GM23338 (cell line): ENCODE results near the gene TBC1D5. TPM values are rescaled to one million over a fixed set of nuclear protein-coding genes. Genes with fewer than 3 reads are reported as not detected.

ENCODE experiments used
- ATAC-seq: fragments of 200-7000 bp; cut with Tn5 transposase; 3 replicates; pipeline ENCODE4 v1.9.1; 2020
- DNase-seq: peaks from one replicate; pipeline ENCODE4 v3.0.0-alpha.2; 2015; ENCODE audit warnings: low spot score
- H2AFZ ChIP-seq: fragments of 200-600 bp; sonication (generic); 2 replicates; pipeline ENCODE4 v1.8.0; 2016; ENCODE audit warnings: antibody characterized with exemption, mild to moderate bottlenecking, moderate library complexity
- H3F3A ChIP-seq: fragments of 200-600 bp; sonication (generic); replicated peaks from 2 replicates; pipeline ENCODE4 v1.8.0; 2017; ENCODE audit warnings: antibody characterized with exemption, mixed run types, low read depth
- H3K27ac ChIP-seq: fragments of 200-600 bp; sonication (generic); 2 replicates; pipeline ENCODE4 v1.6.1; 2016; ENCODE audit warnings: low read depth
- H3K27me3 ChIP-seq: fragments of 200-600 bp; sonication (generic); 2 replicates; pipeline ENCODE4 v1.8.0; 2016; ENCODE audit warnings: mild to moderate bottlenecking, mixed run types, moderate library complexity; ENCODE audit not compliant: insufficient read depth
- H3K36me3 ChIP-seq: fragments of 200-600 bp; sonication (generic); 2 replicates; pipeline ENCODE4 v1.8.0; 2016; ENCODE audit warnings: mild to moderate bottlenecking; ENCODE audit not compliant: insufficient read depth
- H3K4me1 ChIP-seq: fragments of 200-600 bp; sonication (generic); 2 replicates; pipeline ENCODE4 v1.8.0; 2016; ENCODE audit warnings: mild to moderate bottlenecking, moderate library complexity; ENCODE audit not compliant: insufficient read depth
- H3K4me2 ChIP-seq: fragments of 200-600 bp; sonication (generic); 2 replicates; pipeline ENCODE4 v1.7.1; 2017; ENCODE audit warnings: mixed run types
- H3K4me3 ChIP-seq: fragments of 200-600 bp; sonication (generic); 2 replicates; pipeline ENCODE4 v1.6.1; 2016; ENCODE audit warnings: mixed run types
- H3K79me2 ChIP-seq: fragments of 200-600 bp; sonication (generic); replicated peaks from 2 replicates; pipeline ENCODE4 v1.8.0; 2017; ENCODE audit warnings: mild to moderate bottlenecking; ENCODE audit not compliant: insufficient read depth
- H3K9me2 ChIP-seq: fragments of 200-600 bp; sonication (generic); 2 replicates; pipeline ENCODE4 v1.8.0; 2017; ENCODE audit not compliant: insufficient read depth
- H4K20me1 ChIP-seq: fragments of 200-600 bp; sonication (generic); replicated peaks from 2 replicates; pipeline ENCODE4 v1.8.0; 2017; ENCODE audit warnings: mild to moderate bottlenecking; ENCODE audit not compliant: insufficient read depth
- H3K27ac Mint-ChIP-seq: 2 replicates; pipeline ENCODE4 v1.8.0; 2020; ENCODE audit warnings: inconsistent platforms, mild to moderate bottlenecking, moderate library complexity, mixed read lengths
- H3K27me3 Mint-ChIP-seq: 3 replicates; pipeline ENCODE4 v1.8.0; 2022; ENCODE audit warnings: low read depth, mild to moderate bottlenecking, moderate library complexity, mixed read lengths, inconsistent platforms; ENCODE audit not compliant: insufficient read depth, poor library complexity
- H3K36me3 Mint-ChIP-seq: 3 replicates; pipeline ENCODE4 v1.8.0; 2021; ENCODE audit warnings: low read depth, mild to moderate bottlenecking, inconsistent platforms, moderate library complexity, mixed read lengths
- H3K4me1 Mint-ChIP-seq: 3 replicates; pipeline ENCODE4 v1.8.0; 2020; ENCODE audit warnings: mild to moderate bottlenecking, inconsistent platforms, mixed read lengths
- H3K4me3 Mint-ChIP-seq: 3 replicates; pipeline ENCODE4 v1.8.0; 2021; ENCODE audit warnings: moderate library complexity, mild to moderate bottlenecking, inconsistent platforms, mixed read lengths
- H3K9me3 Mint-ChIP-seq: 3 replicates; pipeline ENCODE4 v1.8.0; 2020; ENCODE audit warnings: moderate library complexity, mild to moderate bottlenecking, inconsistent platforms, mixed read lengths
- CREB1 ChIP-seq: fragments of 250-450 bp; sonication (Bioruptor Pico); IDR thresholded peaks from 2 replicates; pipeline ENCODE4 v1.5.0; 2020; ENCODE audit warnings: low read depth, mild to moderate bottlenecking, moderate library complexity
- EZH2 ChIP-seq: fragments of 200-600 bp; sonication (generic); IDR thresholded peaks from one replicate; pipeline ENCODE4 v1.8.0; 2017; ENCODE audit warnings: antibody characterized with exemption, mild to moderate bottlenecking, low read depth; ENCODE audit not compliant: unreplicated experiment
- JUNB ChIP-seq: IDR thresholded peaks from one replicate; pipeline ENCODE4 v1.6.1; 2016; ENCODE audit warnings: antibody characterized with exemption; ENCODE audit not compliant: unreplicated experiment
- POLR2AphosphoS5 ChIP-seq: IDR thresholded peaks from 2 replicates; pipeline ENCODE4 v1.6.1; 2016; ENCODE audit warnings: antibody characterized with exemption, low read depth
- STAT1 ChIP-seq: IDR thresholded peaks from one replicate; pipeline ENCODE4 v1.6.1; 2016; ENCODE audit warnings: antibody characterized with exemption; ENCODE audit not compliant: unreplicated experiment
- ZNF114 ChIP-seq: fragments of 250-450 bp; sonication (Bioruptor Pico); IDR thresholded peaks from 2 replicates; pipeline ENCODE4 v1.5.0; 2020; ENCODE audit warnings: mild to moderate bottlenecking, moderate library complexity
- ZNF331 ChIP-seq: fragments of 250-450 bp; sonication (Bioruptor Pico); IDR thresholded peaks from 2 replicates; pipeline ENCODE4 v1.5.0; 2020; ENCODE audit warnings: low read depth, mild to moderate bottlenecking, moderate library complexity
- polyA plus RNA-seq: library from polyadenylated mRNA; unstranded; fragments of >200 nt; fragmentation: Nextera tagmentation; extraction: Ambion mirVana; gene quantifications from 2 replicates; pipeline ENCODE4 v1.2.1, GENCODE V29; 2016
- total RNA-seq: library from RNA; depleted of rRNA; stranded (reverse); fragments of >200 nt; shearing (Covaris generic); gene quantifications from 2 replicates; pipeline ENCODE4 v1.2.3, GENCODE V29; 2014
- TF ChIP-seq, protein P1 (sequence below), 2 experiments: fragments of 200-600 bp in 1 of 2; sonication (generic) in 1 of 2; conservative IDR thresholded peaks; 2 replicates each; pipeline versions ENCODE4 v1.5.1 to v1.6.1; 2016 to 2017; ENCODE audit warnings: antibody characterized with exemption in 2 of 2, low read depth in 2 of 2, mild to moderate bottlenecking in 2 of 2, moderate library complexity in 1 of 2
- TF ChIP-seq, protein P2 (sequence below): IDR thresholded peaks from one replicate; pipeline ENCODE4 v1.6.1; 2018; ENCODE audit warnings: antibody characterized with exemption; ENCODE audit not compliant: unreplicated experiment
- TF ChIP-seq, protein P3 (sequence below): IDR thresholded peaks from 2 replicates; pipeline ENCODE4 v1.6.1; 2016; ENCODE audit warnings: antibody characterized with exemption

TBC1D5 gene
- total and polyA plus RNA-seq, 2 experiments from 2014 or later = 21.8 to 48.1 TPM

DNA sequence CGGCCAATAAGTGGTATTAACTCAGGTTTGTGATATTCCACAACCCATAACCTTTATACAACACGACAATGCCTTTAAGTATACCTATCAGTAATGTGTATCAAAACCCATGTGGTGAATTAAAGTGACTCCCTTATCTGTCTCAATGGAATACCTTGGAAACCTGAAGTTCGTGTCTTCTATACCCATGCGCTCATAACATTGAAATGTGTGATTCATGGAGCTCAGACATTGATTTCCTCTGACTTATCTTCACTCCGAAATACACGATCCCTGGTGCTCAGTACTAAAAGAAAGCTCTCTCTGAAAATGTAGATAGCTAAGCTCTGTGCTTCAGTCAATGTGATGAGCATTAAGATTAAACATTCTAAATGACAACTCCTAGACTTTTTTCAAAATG, 140.3 kb downstream of the TBC1D5 start:
- TF ChIP-seq, protein P1, sequence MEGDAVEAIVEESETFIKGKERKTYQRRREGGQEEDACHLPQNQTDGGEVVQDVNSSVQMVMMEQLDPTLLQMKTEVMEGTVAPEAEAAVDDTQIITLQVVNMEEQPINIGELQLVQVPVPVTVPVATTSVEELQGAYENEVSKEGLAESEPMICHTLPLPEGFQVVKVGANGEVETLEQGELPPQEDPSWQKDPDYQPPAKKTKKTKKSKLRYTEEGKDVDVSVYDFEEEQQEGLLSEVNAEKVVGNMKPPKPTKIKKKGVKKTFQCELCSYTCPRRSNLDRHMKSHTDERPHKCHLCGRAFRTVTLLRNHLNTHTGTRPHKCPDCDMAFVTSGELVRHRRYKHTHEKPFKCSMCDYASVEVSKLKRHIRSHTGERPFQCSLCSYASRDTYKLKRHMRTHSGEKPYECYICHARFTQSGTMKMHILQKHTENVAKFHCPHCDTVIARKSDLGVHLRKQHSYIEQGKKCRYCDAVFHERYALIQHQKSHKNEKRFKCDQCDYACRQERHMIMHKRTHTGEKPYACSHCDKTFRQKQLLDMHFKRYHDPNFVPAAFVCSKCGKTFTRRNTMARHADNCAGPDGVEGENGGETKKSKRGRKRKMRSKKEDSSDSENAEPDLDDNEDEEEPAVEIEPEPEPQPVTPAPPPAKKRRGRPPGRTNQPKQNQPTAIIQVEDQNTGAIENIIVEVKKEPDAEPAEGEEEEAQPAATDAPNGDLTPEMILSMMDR (conservative IDR thresholded peaks at IDR 0.05; ENCODE audit: low read depth in 2 of 2) = no peak
- TF ChIP-seq, protein P2, sequence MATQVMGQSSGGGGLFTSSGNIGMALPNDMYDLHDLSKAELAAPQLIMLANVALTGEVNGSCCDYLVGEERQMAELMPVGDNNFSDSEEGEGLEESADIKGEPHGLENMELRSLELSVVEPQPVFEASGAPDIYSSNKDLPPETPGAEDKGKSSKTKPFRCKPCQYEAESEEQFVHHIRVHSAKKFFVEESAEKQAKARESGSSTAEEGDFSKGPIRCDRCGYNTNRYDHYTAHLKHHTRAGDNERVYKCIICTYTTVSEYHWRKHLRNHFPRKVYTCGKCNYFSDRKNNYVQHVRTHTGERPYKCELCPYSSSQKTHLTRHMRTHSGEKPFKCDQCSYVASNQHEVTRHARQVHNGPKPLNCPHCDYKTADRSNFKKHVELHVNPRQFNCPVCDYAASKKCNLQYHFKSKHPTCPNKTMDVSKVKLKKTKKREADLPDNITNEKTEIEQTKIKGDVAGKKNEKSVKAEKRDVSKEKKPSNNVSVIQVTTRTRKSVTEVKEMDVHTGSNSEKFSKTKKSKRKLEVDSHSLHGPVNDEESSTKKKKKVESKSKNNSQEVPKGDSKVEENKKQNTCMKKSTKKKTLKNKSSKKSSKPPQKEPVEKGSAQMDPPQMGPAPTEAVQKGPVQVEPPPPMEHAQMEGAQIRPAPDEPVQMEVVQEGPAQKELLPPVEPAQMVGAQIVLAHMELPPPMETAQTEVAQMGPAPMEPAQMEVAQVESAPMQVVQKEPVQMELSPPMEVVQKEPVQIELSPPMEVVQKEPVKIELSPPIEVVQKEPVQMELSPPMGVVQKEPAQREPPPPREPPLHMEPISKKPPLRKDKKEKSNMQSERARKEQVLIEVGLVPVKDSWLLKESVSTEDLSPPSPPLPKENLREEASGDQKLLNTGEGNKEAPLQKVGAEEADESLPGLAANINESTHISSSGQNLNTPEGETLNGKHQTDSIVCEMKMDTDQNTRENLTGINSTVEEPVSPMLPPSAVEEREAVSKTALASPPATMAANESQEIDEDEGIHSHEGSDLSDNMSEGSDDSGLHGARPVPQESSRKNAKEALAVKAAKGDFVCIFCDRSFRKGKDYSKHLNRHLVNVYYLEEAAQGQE = no peak
- no peak for TF ChIP-seq ZNF114 (CRISPR knock-in tag)
- TF ChIP-seq CREB1 (CRISPR knock-in tag) = no peak
- TF ChIP-seq STAT1 = no peak
- TF ChIP-seq JUNB = no peak
- TF ChIP-seq, protein P3, sequence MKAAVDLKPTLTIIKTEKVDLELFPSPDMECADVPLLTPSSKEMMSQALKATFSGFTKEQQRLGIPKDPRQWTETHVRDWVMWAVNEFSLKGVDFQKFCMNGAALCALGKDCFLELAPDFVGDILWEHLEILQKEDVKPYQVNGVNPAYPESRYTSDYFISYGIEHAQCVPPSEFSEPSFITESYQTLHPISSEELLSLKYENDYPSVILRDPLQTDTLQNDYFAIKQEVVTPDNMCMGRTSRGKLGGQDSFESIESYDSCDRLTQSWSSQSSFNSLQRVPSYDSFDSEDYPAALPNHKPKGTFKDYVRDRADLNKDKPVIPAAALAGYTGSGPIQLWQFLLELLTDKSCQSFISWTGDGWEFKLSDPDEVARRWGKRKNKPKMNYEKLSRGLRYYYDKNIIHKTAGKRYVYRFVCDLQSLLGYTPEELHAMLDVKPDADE = no peak
- TF ChIP-seq EZH2 = no peak
- no peak for TF ChIP-seq ZNF331 (CRISPR knock-in tag)
- no peaks in the 10 kb centered on the region for H3K4me1 ChIP-seq
- no peak overlapping the region for H3K4me2 ChIP-seq
- H3K9me3 Mint-ChIP-seq = peaks cover 5% of the 10 kb centered on the region; the same call in 2 of the 3 replicates
- no peaks in the 10 kb centered on the region for H3K9me2 ChIP-seq
- no peak overlapping the region for H2AFZ ChIP-seq
- H3K27me3 Mint-ChIP-seq = peaks cover 1% of the 10 kb centered on the region
- no peaks in the 10 kb centered on the region for H4K20me1 ChIP-seq
- H3K27ac ChIP-seq = no peak overlapping the region
- no peaks in the 10 kb centered on the region for H3F3A ChIP-seq
- DNase-seq (no peak), ATAC-seq (no peak)
- peaks cover 9% of the 10 kb centered on the region for H3K36me3 Mint-ChIP-seq
- no peak overlapping the region for H3K4me3 Mint-ChIP-seq
- no peaks in the 10 kb centered on the region for H3K36me3 ChIP-seq
- H3K4me3 ChIP-seq = no peak overlapping the region
- H3K27ac Mint-ChIP-seq = no peak overlapping the region
- no peaks in the 10 kb centered on the region; the same call in 2 of the 3 replicates for H3K4me1 Mint-ChIP-seq
- no peaks in the 10 kb centered on the region for H3K27me3 ChIP-seq
- peaks cover 6% of the 10 kb centered on the region; the same call in 1 of the 2 replicates for H3K79me2 ChIP-seq

DNA sequence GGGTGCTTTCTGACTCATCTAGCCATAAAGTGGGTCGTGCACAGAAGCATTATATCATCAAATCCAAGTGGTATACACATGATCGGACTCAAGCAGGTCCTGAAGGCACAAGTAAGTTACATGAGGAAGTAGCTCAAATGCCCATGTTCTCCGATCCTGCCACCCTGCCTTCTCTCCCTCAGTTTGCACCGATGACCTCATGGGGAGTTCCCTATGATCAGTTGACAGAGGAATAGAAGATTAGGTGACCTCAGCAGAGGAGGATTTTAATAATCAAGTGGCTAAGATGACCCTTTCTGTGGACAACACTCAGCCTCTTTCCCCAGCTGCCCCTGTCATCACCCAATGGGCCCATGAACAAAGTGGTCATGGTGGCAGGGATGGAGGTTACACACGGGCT, 149.5 kb downstream of the TBC1D5 start:
- Histone ChIP-seq H3K9me2 (0 out of 2 replicates have a peak, but pooled peaks cover 7% of the 10 kb centered on the region), H4K20me1 (no peaks in the 10 kb centered on the region), H3K4me3 (no peak overlapping the region), H3K4me1 (no peaks in the 10 kb centered on the region), H3K27ac (no peak overlapping the region), H3K79me2 (no peaks in the 10 kb centered on the region), H3K36me3 (no peaks in the 10 kb centered on the region), H3K27me3 (no peaks in the 10 kb centered on the region), H3F3A (no peaks in the 10 kb centered on the region), H2AFZ (no peak overlapping the region), H3K4me2 (no peak overlapping the region)
- no peak overlapping the region for H3K27ac Mint-ChIP-seq
- H3K9me3 Mint-ChIP-seq = peaks cover 20% of the 10 kb centered on the region
- peaks cover 32% of the 10 kb centered on the region for H3K36me3 Mint-ChIP-seq
- DNase-seq = no peak
- H3K27me3 Mint-ChIP-seq = peaks cover 4% of the 10 kb centered on the region
- no peaks in the 10 kb centered on the region for H3K4me1 Mint-ChIP-seq
- no peak overlapping the region for H3K4me3 Mint-ChIP-seq
- ATAC-seq = no peak
- no peak for TF ChIP-seq EZH2
- TF ChIP-seq POLR2AphosphoS5 = no peak
- no peak for TF ChIP-seq STAT1
